Astrocyte of the spinal cord (primary cell): ENCODE data around the gene KHK.

Source experiments
- DNase-seq: peaks from one replicate; pipeline ENCODE4 v3.0.0; 2011; ENCODE audit warnings: low read depth, low spot score
- H3K4me3 ChIP-seq: 2 replicates; pipeline ENCODE4 v1.5.1; 2011; ENCODE audit warnings: low read depth, mild to moderate bottlenecking, low read length, moderate library complexity
- CTCF ChIP-seq: IDR thresholded peaks from 2 replicates; pipeline ENCODE4 v1.5.1; 2012; ENCODE audit warnings: low read depth, mild to moderate bottlenecking, low read length, inconsistent platforms
- in situ Hi-C: cut with HindIII; loops from 2 replicates; pipeline ENCODE4 v1.10.0; 2017; ENCODE audit warnings: low sequenced_read_pairs

Gene KHK

DNA sequence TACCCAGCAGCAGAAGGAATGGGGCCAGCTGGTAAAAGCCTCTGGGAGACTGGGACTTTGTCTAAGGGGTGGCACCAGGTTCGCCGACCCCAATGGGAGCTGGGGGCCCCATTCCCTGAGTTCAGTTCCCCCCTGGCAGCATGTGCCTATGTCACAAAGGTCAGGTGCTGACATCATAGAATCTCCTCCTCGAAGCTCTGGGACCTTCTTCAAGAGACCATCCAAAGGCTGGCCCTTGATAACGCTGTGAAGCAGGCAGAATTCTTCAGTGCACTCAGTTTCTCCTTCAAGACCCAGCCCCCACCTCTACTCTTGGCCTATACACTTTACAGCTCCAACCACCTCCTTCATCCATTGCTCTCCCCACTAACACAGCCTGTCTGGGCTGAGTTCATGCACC, 52.7 kb downstream of the KHK start, which contains the start of gene PRR30:
Gene PRR30 (minus strand): TSS at position 101 of the 400 bp plus-strand sequence. CDS start 1,081 bp downstream, outside the sequence.
- no peak within 1 kb of the TSS for H3K4me3 ChIP-seq
- TF ChIP-seq CTCF = no peak
- in situ Hi-C loops = no loop called here
- DNase-seq = no peak

DNA sequence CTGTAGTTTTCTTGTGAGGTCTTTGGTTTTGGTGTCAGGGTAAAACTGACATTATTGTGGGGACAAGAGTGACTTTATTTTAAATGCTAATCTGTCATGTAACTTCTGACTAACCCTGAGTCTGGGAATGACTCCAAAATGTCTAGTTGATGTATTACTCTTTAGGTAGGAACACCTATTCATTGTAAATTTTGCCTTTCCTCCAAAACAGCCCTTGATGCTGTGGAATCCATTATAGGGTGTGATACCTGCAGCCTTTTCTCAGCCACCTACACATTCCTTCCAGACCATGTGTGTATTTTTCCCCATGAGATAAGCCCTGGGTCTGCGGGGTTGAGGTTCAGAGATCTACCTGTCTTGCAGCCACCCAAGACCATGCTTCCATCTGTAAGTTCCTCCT, 56.7 kb downstream of the KHK start:
- H3K4me3 ChIP-seq = no peak overlapping the region
- in situ Hi-C loops = no loop called here
- no peak for DNase-seq
- no peak for TF ChIP-seq CTCF

- TF ChIP-seq CTCF = no peak
- in situ Hi-C loops = no loop called here
- no peak for DNase-seq
- H3K4me3 ChIP-seq = no peak overlapping the region
These were observed 59.1 kb downstream of the KHK start for GRCh38 chr2:27145682-27146081.

- H3K4me3 ChIP-seq = no peak overlapping the region
- in situ Hi-C loops = no loop called here
- DNase-seq = no peak
- TF ChIP-seq CTCF = no peak
These were observed 61.4 kb downstream of the KHK start for GRCh38 chr2:27147935-27148334.

DNA sequence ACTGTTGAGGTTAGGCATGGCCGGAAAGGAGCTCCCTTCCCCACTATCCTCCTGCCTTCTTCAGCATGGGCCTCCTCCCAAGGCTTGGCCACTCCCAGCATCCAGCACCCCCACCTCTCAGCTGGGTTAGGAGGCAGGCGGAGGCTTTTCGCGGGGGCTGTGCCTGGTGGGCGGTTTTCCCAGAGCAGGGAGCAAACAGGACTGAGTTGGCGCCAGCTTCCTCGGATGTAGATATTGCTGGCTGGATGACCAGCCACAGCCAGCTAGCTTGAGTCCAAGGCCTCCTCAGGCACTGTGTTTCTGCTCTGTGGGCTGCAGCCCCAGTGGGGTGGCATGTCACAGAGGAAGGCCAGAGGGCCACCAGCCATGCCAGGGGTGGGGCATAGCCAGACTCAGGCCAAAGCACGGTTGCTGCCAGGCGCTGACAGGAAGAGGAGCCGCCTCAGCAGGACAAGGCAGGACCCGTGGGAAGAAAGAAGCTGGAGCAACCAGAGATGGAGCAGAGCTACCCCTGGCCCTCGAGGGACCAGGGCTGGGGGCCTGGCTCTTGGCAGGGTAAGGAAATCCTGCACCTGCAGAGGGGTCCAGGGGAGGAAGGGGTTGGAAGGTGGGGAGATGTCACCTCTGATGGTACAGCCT, 62.3 kb downstream of the KHK start, which contains the start of gene TCF23:
Gene TCF23 (plus strand): TSS at position 204 of the 639 bp plus-strand sequence. CDS start 130 bp downstream, at position 334.
- in situ Hi-C loops = no loop called here

DNA sequence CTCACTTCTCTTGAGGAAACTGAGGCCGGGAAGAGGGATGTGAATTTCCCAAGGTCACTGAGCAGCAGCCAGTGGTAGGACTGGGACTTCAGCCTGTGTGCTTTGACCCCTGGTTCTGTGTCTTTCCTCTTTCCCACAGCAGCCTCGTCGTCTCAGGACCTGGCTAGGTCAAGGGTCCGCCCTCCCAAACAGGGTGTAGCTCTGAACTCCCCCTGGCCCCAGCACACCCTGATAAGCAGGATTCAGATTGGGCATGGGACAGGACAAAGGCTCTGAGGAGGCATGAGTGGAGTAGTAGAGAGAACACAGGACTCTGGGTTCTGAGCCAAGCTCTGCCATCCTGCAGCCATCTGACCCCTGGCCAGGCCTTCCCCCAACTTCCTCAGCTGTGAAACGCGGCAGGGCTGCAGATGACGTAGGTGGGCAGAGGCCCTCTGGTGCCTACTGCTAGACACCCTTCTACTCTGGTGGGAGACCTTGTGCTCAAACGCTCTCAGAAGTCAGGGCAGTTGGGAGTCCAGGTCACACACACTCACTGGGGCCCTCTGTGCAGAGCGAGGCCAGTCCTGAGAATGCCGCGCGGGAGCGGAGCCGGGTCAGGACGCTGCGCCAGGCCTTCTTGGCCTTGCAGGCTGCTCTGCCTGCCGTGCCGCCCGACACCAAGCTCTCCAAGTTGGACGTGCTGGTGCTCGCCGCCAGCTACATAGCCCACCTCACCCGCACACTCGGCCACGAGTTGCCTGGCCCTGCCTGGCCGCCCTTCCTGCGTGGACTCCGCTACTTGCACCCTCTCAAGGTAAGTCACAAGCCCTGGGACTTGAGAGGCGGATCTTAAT, 63.2 kb downstream of the KHK start:
- DNase-seq = no peak
- in situ Hi-C loops = no loop called here
- H3K4me3 ChIP-seq = no peak overlapping the region
- TF ChIP-seq CTCF = no peak

More for the DNA sequence above, 62.3 kb downstream of the KHK start, which contains the start of gene TCF23:
- TF ChIP-seq CTCF = no peak
- no peak for DNase-seq
- H3K4me3 ChIP-seq = no peak within 1 kb of the TSS
